Astrocyte (in vitro differentiated cells and primary cell): ENCODE measurements around the gene DLGAP1.

ENCODE experiments used
- EZH2 ChIP-seq: IDR thresholded peaks from 2 replicates; pipeline ENCODE4 v1.6.1; 2012; ENCODE audit warnings: mild to moderate bottlenecking, low read length, inconsistent platforms; ENCODE audit not compliant: insufficient read depth
- TF ChIP-seq, protein P1 (sequence below): IDR thresholded peaks from 2 replicates; pipeline ENCODE4 v1.5.1; 2011; ENCODE audit warnings: low read depth, mild to moderate bottlenecking, inconsistent platforms, low read length, moderate library complexity; ENCODE audit not compliant: insufficient read depth

- TF ChIP-seq, protein P1, sequence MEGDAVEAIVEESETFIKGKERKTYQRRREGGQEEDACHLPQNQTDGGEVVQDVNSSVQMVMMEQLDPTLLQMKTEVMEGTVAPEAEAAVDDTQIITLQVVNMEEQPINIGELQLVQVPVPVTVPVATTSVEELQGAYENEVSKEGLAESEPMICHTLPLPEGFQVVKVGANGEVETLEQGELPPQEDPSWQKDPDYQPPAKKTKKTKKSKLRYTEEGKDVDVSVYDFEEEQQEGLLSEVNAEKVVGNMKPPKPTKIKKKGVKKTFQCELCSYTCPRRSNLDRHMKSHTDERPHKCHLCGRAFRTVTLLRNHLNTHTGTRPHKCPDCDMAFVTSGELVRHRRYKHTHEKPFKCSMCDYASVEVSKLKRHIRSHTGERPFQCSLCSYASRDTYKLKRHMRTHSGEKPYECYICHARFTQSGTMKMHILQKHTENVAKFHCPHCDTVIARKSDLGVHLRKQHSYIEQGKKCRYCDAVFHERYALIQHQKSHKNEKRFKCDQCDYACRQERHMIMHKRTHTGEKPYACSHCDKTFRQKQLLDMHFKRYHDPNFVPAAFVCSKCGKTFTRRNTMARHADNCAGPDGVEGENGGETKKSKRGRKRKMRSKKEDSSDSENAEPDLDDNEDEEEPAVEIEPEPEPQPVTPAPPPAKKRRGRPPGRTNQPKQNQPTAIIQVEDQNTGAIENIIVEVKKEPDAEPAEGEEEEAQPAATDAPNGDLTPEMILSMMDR: no peak
- TF ChIP-seq EZH2: no peak
Measured at GRCh38 chr18:4453567-4453873, 1.6 kb downstream of the DLGAP1 start.
